B cell (primary cell): Measurements from ENCODE around the gene HOXB8. TPM values are rescaled to one million over a fixed set of nuclear protein-coding genes. Genes with fewer than 3 reads are reported as not detected.
A peak's percentile ranks its signal among the peaks of the same experiment; 100 is the strongest.

Experiments
- ATAC-seq: fragments of 200-7000 bp; cut with Tn5 transposase; one replicate; pipeline ENCODE4 v1.10.0; 2021; ENCODE audit warnings: low read depth, mild to moderate bottlenecking, moderate number of reproducible peaks, moderate library complexity
- CTCF ChIA-PET: fragments of 350-600 bp; sonication (Branson Sonifier 250); formaldehyde crosslinking; loops from one replicate; lab custom pipeline; 2021; ENCODE audit warnings: antibody characterized with exemption, inconsistent platforms; lab: Charles Lee
- POLR2A ChIA-PET: fragments of 350-600 bp; sonication (Branson Sonifier 250); formaldehyde crosslinking; loops from one replicate; lab custom pipeline; 2021; ENCODE audit warnings: antibody characterized with exemption; lab: Charles Lee
- DNase-seq: peaks from one replicate; pipeline ENCODE4 v3.0.0; 2013
- H2AFZ ChIP-seq: 2 replicates; pipeline ENCODE4 v1.6.1; 2012; ENCODE audit warnings: mild to moderate bottlenecking, low read depth, low read length; ENCODE audit not compliant: insufficient read depth, poor library complexity, severe bottlenecking
- H3K27ac ChIP-seq, 2 donors: 1 replicate in 1 of 2; 2 replicates in 1 of 2; pipeline ENCODE4 v1.5.1; 2012 to 2013; ENCODE audit warnings: low read length in 2 of 2, mild to moderate bottlenecking in 2 of 2, moderate library complexity in 1 of 2
- H3K27me3 ChIP-seq, 4 experiments: fragments of 200-600 bp in 1 of 4; sonication (generic) in 1 of 4; replicated peaks in 1 of 4; 1 replicate in 2 of 4; 2 replicates in 2 of 4; pipeline versions ENCODE4 v1.6.1 to v1.7.0; 2013 to 2016; ENCODE audit warnings: low read length in 3 of 4, mild to moderate bottlenecking in 2 of 4, mixed read lengths in 1 of 4, moderate library complexity in 1 of 4; ENCODE audit not compliant: insufficient read depth in 4 of 4, control insufficient read depth in 3 of 4; ENCODE audit errors: control extremely low read depth in 1 of 4
- H3K36me3 ChIP-seq, 2 experiments: replicated peaks in 1 of 2; 1 replicate in 1 of 2; 2 replicates in 1 of 2; pipeline versions ENCODE4 v1.6.1 to v1.7.1; 2013; ENCODE audit warnings: low read length in 1 of 2; ENCODE audit not compliant: insufficient read depth in 2 of 2, control insufficient read depth in 1 of 2; ENCODE audit errors: control extremely low read depth in 1 of 2, extremely low read depth in 1 of 2
- H3K4me1 ChIP-seq, 2 donors: fragments of 200-600 bp in 1 of 2; sonication (generic) in 1 of 2; 1 replicate in 1 of 2; 2 replicates in 1 of 2; pipeline versions ENCODE4 v1.5.1 to v1.6.1; 2013 to 2017; ENCODE audit warnings: low read length in 2 of 2; ENCODE audit not compliant: control insufficient read depth in 2 of 2, insufficient read depth in 2 of 2
- H3K4me2 ChIP-seq: replicated peaks from 2 replicates; pipeline ENCODE3; 2012; ENCODE audit warnings: mild to moderate bottlenecking, low read depth, low read length; ENCODE audit not compliant: poor library complexity, severe bottlenecking
- H3K4me3 ChIP-seq, 5 experiments: fragments of 200-600 bp in 1 of 5; sonication (generic) in 1 of 5; 1 replicate in 3 of 5; 2 replicates in 2 of 5; pipeline versions ENCODE4 v1.5.1 to v1.7.0; 2011 to 2016; ENCODE audit warnings: low read length in 4 of 5, mild to moderate bottlenecking in 4 of 5, low read depth in 2 of 5, control low read depth in 1 of 5, moderate library complexity in 1 of 5; ENCODE audit not compliant: insufficient read depth in 1 of 5; ENCODE audit errors: control extremely low read depth in 1 of 5, extremely low read depth in 1 of 5
- H3K79me2 ChIP-seq: fragments of 200-600 bp; sonication (generic); one replicate; pipeline ENCODE4 v1.6.0; 2016; ENCODE audit warnings: low read length; ENCODE audit not compliant: control insufficient read depth, insufficient read depth
- H3K9ac ChIP-seq: fragments of 200-600 bp; sonication (generic); 2 replicates; pipeline ENCODE4 v1.6.1; 2017; ENCODE audit warnings: mild to moderate bottlenecking, low read length, moderate library complexity
- H3K9me3 ChIP-seq, 3 donors: one replicate each; pipeline versions ENCODE4 v1.6.1 to v1.7.1; 2013; ENCODE audit warnings: low read length in 2 of 3; ENCODE audit not compliant: control insufficient read depth in 2 of 3, insufficient read depth in 1 of 3; ENCODE audit errors: control extremely low read depth in 1 of 3
- H4K20me1 ChIP-seq: 2 replicates; pipeline ENCODE4 v1.6.0; 2012; ENCODE audit warnings: mild to moderate bottlenecking, low read length; ENCODE audit not compliant: insufficient read depth, control insufficient read depth, poor library complexity, severe bottlenecking
- H3K27ac Mint-ChIP-seq: one replicate; pipeline ENCODE4 v1.8.0; 2021; ENCODE audit warnings: mixed read lengths
- H3K27me3 Mint-ChIP-seq: one replicate; pipeline ENCODE4 v1.8.0; 2021; ENCODE audit warnings: mixed read lengths
- H3K4me1 Mint-ChIP-seq: one replicate; pipeline ENCODE4 v1.8.0; 2021; ENCODE audit warnings: mixed read lengths
- H3K4me3 Mint-ChIP-seq: one replicate; pipeline ENCODE4 v1.8.0; 2021; ENCODE audit warnings: mixed read lengths
- H3K9me3 Mint-ChIP-seq: one replicate; pipeline ENCODE4 v1.8.0; 2022; ENCODE audit warnings: mixed read lengths; ENCODE audit not compliant: insufficient read depth
- CTCF ChIP-seq: fragments of 200-600 bp; IDR thresholded peaks from one replicate; pipeline ENCODE4 v1.8.0; 2022; ENCODE audit warnings: antibody characterized with exemption, mild to moderate bottlenecking
- EZH2 ChIP-seq: IDR thresholded peaks from 2 replicates; pipeline ENCODE4 v1.6.1; 2012; ENCODE audit warnings: borderline replicate concordance, low read depth, mild to moderate bottlenecking, moderate library complexity, low read length; ENCODE audit not compliant: insufficient read depth, poor library complexity, severe bottlenecking
- WGBS: methylation state at CpG from one replicate; pipeline ENCODE4 v1.1.5; 2013; ENCODE audit warnings: missing lambda C conversion rate; ENCODE audit not compliant: insufficient coverage; 5-methylcytosine and 5-hydroxymethylcytosine counted together
- intact Hi-C: fragments of 100-400 bp; cut with micrococcal nuclease; formaldehyde crosslinking; loops from one replicate; pipeline ENCODE4 v1.10.0; 2022
- polyA plus RNA-seq: library from polyadenylated mRNA; depleted of rRNA; stranded (reverse); fragments of >200 nt; gene quantifications from 2 replicates; pipeline ENCODE4 v1.2.3, GENCODE V29; 2012
- total RNA-seq, 2 donors: library from RNA; stranded (reverse); fragments of 120-200 nt in 1 of 2; gene quantifications; 1 replicate in 1 of 2; 2 replicates in 1 of 2; pipeline versions ENCODE4 v1.2.3 to v1.2.4, GENCODE V29; 2013 to 2022

Gene HOXB8
- total and polyA plus RNA-seq, 2 donors (not counting 1 experiment from before 2014, with no cell fraction given), result not detected

DNA sequence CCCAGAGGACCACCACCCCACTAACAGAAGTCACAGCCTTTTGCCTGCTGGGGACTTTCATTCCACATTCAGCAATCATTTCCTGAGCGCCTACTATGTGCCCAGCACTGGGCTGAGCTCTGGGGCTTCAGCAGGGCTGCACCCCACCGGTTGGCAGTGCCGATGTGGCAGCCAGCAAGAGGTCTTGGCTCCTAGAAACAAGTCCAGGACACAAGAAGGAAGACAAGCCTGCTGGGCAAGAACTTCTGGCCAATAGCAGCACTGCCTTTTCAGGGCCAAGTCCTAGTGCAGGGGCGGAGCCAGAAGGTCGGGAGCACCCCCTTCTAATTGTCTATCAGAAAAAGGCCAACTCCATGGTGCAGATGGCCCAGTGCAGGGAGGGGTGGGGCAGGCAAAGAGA lies 24.0 kb upstream of the HOXB8 start:
- Mint-ChIP-seq H3K27me3 (peaks cover 78% of the 10 kb centered on the region), H3K9me3 (no peaks in the 10 kb centered on the region), H3K4me3 (no peak overlapping the region), H3K27ac (no peak overlapping the region), H3K4me1 (peaks cover 22% of the 10 kb centered on the region)
- Histone ChIP-seq H3K4me1 (peaks cover 27 to 46% of the 10 kb centered on the region in 2 donors), H2AFZ (no peak overlapping the region), H3K4me3 (no peak overlapping the region), H3K27me3 (peaks cover 0 to 85% (median 57%) of the 10 kb centered on the region in 4 experiments), H3K4me2 (no peak overlapping the region), H3K79me2 (no peaks in the 10 kb centered on the region), H3K27ac (no peak overlapping the region), H3K9me3 (peaks cover 0 to 26% (median 0%) of the 10 kb centered on the region in 3 donors), H4K20me1 (no peaks in the 10 kb centered on the region), H3K36me3 (no peaks in the 10 kb centered on the region), H3K9ac (no peak overlapping the region)
- DNase-seq (no peak), ATAC-seq (no peak)
- TF ChIP-seq EZH2 (no peak), CTCF (no peak)
- 90% methylated on average over 3 of the region's 5 CpGs for WGBS
- CTCF ChIA-PET, result interaction anchor here (1.3 kb wide), 1 partner anchor 16 kb away, joined by 3 read pairs; no protein-coding TSS in a partner anchor
- POLR2A ChIA-PET, result no interaction called here
- intact Hi-C loops, result no loop called here

DNA sequence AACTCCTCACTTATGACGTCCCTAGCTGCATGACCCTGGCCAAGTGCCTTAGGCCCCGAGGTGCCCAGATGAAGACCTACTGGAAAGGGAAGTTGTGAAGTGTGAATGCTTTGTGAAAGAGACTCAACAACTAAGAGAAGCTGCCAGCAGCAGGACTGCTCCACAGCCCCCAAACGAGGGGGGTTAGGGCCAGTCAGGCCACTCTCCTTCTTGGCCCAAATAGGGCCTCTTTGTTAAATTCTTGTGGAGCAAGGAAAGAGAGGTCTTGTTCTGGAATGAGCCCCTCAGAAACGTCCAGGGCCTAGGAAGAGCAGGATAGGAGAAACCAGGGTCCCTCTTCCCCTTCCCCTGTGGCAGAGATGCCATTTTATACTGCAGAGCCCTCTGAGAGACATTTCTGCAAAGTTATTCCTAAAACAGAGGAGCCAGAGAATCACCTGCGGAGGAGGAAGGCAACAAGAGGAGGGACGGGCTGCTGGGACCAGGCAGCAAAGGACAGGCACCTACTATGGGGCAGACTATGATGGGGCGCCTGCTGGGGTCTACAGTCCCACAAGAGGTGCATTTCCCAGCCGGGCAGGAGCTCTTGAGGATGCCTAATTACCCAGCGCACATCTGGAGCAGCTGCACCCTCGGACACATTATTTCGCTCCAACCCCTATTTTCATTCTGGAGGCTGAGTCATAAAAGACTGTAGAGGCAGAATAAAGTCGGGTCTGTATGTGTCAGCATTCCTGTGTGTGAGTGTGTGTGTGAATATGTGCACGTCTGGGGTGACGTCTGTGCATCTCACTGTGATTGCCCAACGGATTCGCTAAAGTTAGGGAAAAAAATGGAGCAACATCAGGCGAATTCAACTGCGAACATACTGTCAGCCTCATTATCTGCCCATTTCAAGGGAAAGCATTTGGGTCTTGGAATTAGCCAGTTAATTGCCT lies 22.5 kb upstream of the HOXB8 start:
- H4K20me1 ChIP-seq, result no peaks in the 10 kb centered on the region
- peaks cover 0 to 86% (median 54%) of the 10 kb centered on the region in 4 experiments for H3K27me3 ChIP-seq
- H3K4me3 ChIP-seq, result no peak overlapping the region
- no peaks in the 10 kb centered on the region for H3K36me3 ChIP-seq
- no peak overlapping the region for H3K27ac Mint-ChIP-seq
- H3K9ac ChIP-seq, result no peak overlapping the region
- H2AFZ ChIP-seq, result no peak overlapping the region
- ATAC-seq, result no peak
- no peak overlapping the region for H3K4me2 ChIP-seq
- peaks cover 78% of the 10 kb centered on the region for H3K27me3 Mint-ChIP-seq
- no peak overlapping the region for H3K27ac ChIP-seq
- peaks cover 25% of the 10 kb centered on the region for H3K4me1 Mint-ChIP-seq
- intact Hi-C loops, result no loop called here
- no peaks in the 10 kb centered on the region for H3K79me2 ChIP-seq
- H3K4me1 ChIP-seq, result peaks cover 31 to 50% of the 10 kb centered on the region in 2 donors
- no peak overlapping the region for H3K4me3 Mint-ChIP-seq
- CTCF ChIA-PET, result interaction anchor here (0.6 to 2.4 kb wide), 7 partner anchors 9 to 612 kb away, joined by 3 to 8 read pairs (median 4); partner anchors contain the start of gene HOXB9
- POLR2A ChIA-PET, result no interaction called here
- WGBS, result 87% methylated on average over 13 of the region's 18 CpGs
- peak; percentile 7 for DNase-seq
- TF ChIP-seq EZH2 (no peak), CTCF (no peak)
- no peaks in the 10 kb centered on the region for H3K9me3 Mint-ChIP-seq
- peaks cover 0 to 28% (median 0%) of the 10 kb centered on the region in 3 donors for H3K9me3 ChIP-seq
